ENCODE data around the gene SCPEP1. TPM values are rescaled to one million over a fixed set of nuclear protein-coding genes. Genes with fewer than 3 reads are reported as not detected.

Gene SCPEP1
- total RNA-seq: 39.8 and 62.0 TPM in 2 replicates

GRCh38 chr17:56977673-56978395 is at the start of gene SCPEP1:
TSS of gene SCPEP1 (plus strand) at chr17:56978131. CDS start at chr17:56978160, 29 bp downstream.

GRCh38 chr17:56960596-56961538 is 17.1 kb upstream of the SCPEP1 start, which contains the start of gene COIL:
TSS of gene COIL (minus strand) at chr17:56961050. CDS start at chr17:56961019, 31 bp downstream.

Other genes with a start within 250 kb of the SCPEP1 start
- gene C17orf67, start 144.2 kb upstream of the SCPEP1 start, total RNA-seq: 0.64 and 3.3 TPM in 2 replicates
- gene DGKE, start 144.0 kb upstream of the SCPEP1 start, total RNA-seq: 5.2 and 8.6 TPM in 2 replicates
- gene TRIM25, start 64.1 kb upstream of the SCPEP1 start, total RNA-seq: 61.6 and 71.3 TPM in 2 replicates
- 11.4 and 13.9 TPM in 2 replicates for gene COIL, start 17.1 kb upstream of the SCPEP1 start, total RNA-seq
- gene AKAP1, start 107.1 kb downstream of the SCPEP1 start, total RNA-seq: 22.7 and 24.3 TPM in 2 replicates

All from mammary microvascular endothelial cell (primary cell).